ENCODE measurements around the gene ADARB2.

Gene ADARB2

DNA sequence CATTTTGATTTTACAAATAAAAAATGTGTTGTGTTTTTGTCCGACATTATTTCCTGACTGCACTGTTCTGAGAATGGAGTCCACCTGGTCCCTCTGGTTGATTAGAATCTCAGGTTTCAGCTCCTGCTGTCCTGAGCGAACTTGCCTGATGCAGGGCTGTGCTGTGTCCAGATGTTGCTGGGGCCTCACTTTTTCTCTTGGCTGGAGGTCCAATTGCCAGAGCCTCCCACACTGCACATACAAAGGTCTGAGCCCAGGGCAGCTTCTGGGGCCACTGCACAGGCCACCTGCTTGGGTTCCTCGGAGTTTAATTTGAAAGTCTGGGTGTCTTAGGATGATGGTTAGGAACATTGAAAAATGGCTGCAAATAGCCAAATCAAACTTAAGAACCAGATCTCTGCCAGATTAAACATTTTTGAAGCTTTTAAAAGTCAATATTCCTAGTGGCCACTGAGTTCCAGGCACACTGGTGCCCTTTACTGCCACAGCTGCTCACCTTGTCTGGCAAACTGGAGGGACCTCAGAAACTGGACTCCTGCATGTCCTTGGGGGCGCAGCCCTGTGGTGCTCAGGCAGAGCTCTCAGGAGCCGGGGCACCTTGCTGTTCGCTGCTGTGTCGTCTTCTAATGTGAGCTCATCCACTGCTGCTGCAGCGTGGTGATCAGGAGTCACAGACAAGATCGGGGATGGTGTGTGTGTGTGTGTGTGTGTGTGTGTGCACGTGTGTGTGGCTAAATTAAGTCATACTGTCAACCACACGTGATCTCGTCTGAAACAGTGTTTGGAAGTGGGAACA, 606.1 kb downstream of the ADARB2 start:
- no peak for DNase-seq

- DNase-seq: no peak
Observed at GRCh38 chr10:1130226-1130625, 607.1 kb downstream of the ADARB2 start.

DNA sequence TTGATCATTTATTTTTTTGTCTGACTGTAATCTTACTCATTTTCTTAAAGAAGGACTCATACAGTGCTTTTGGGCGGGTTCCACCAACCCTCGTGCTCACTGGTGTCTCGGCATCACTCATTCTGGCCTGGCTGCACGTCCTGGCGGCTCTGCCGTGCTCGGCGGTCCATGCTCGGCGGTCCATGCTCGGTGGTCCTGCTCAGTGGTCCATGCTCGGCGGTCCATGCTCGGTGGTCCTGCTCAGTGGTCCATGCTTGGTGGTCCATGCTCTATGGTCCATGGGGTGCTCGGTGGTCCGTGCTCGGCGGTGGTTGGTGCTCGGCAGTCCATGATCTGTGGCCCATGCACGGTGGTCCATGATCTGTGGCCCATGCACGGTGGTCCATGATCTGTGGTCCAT, 608.7 kb downstream of the ADARB2 start:
- DNase-seq: no peak

DNA sequence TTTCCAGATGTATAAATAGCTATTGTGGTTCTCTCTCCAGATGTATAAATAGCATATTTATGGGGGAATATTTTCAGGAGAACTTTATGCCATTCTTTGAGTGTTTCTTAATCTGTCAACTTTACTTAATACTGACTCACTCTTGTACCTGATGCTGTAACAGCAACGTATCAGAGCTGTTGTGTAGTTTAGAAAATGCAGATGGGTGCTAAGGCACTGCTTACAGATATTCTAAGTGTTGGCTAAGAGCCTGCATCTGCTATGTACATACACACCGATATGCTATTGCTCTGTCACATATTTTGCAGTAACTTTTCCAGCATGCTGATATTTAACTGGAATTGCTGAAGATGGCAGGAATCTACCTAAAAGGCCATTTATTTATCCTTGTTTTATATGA, 609.2 kb downstream of the ADARB2 start:
- no peak for DNase-seq

DNA sequence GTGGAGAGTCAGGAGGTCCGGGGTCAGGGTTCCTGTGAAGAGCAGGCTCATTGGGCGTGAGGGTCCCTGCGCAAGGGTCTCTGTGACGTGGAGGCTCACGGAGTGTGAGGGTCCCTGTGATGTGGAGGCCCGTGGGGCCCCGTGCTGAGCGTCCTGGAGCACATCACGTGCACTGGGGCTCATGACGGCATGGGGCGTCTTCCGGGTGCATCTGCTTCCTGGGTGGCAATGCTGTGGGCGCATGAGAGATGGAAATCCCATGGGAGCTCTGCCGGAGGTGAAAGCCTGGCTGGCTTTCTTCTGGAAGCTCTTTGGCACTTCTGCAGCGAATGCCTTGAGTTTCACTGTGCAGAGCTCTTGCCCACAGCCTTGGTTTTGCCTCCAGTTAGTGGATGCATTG, 609.7 kb downstream of the ADARB2 start:
- no peak for DNase-seq

All from CD4-positive, alpha-beta T cell treated with Interleukin-1 beta for 1 hour (primary cell).